NT2/D1 (cell line): ENCODE results near the gene LRBA.

Experiments used
- YY1 ChIP-seq: IDR thresholded peaks from 2 replicates; pipeline ENCODE4 v1.6.1; 2011; ENCODE audit not compliant: insufficient read length, insufficient read depth
- ZNF274 ChIP-seq: IDR thresholded peaks from 2 replicates; pipeline ENCODE4 v1.6.1; 2011; ENCODE audit warnings: mild to moderate bottlenecking, low read depth, low read length

GRCh38 chr4:150619042-150619441 lies 396.0 kb downstream of the LRBA start:
- TF ChIP-seq ZNF274 (no peak), YY1 (no peak)
